HG03097 (cell line): Measurements from ENCODE around the gene KLHDC4.

Experiments
- ATAC-seq: cut with Tn5 transposase; IDR thresholded peaks from one replicate; pipeline ENCODE4 v1.9.1; 2021; ENCODE audit not compliant: unreplicated experiment, low FRiP score

Gene KLHDC4

GRCh38 chr16:87702325-87702811 lies 63.4 kb downstream of the KLHDC4 start:
- peak; percentile 46 for ATAC-seq

GRCh38 chr16:87701505-87701921 lies 64.3 kb downstream of the KLHDC4 start:
- no peak for ATAC-seq

GRCh38 chr16:87701078-87701460 lies 64.7 kb downstream of the KLHDC4 start:
- no peak for ATAC-seq

- ATAC-seq = no peak
These were observed 65.2 kb downstream of the KLHDC4 start for GRCh38 chr16:87700406-87701077.

- no peak for ATAC-seq
These were observed 67.0 kb downstream of the KLHDC4 start for GRCh38 chr16:87698676-87699199.

- no peak for ATAC-seq
These were observed 67.5 kb downstream of the KLHDC4 start for GRCh38 chr16:87698241-87698640.

- no peak for ATAC-seq
These were observed 68.0 kb downstream of the KLHDC4 start for GRCh38 chr16:87697792-87698191.

- ATAC-seq = no peak
These were observed 68.5 kb downstream of the KLHDC4 start for GRCh38 chr16:87697256-87697655.

- no peak for ATAC-seq
These were observed 69.1 kb downstream of the KLHDC4 start for GRCh38 chr16:87696726-87697125.

GRCh38 chr16:87695534-87695933 lies 70.3 kb downstream of the KLHDC4 start:
- no peak for ATAC-seq

GRCh38 chr16:87694441-87695125 lies 71.2 kb downstream of the KLHDC4 start:
- ATAC-seq = no peak

- no peak for ATAC-seq
These were observed 72.0 kb downstream of the KLHDC4 start for GRCh38 chr16:87693827-87694226.

- no peak for ATAC-seq
These were observed 73.0 kb downstream of the KLHDC4 start for GRCh38 chr16:87692756-87693155.

- no peak for ATAC-seq
These were observed 73.6 kb downstream of the KLHDC4 start for GRCh38 chr16:87692176-87692575.

- no peak for ATAC-seq
These were observed 74.1 kb downstream of the KLHDC4 start for GRCh38 chr16:87691686-87692079.

- no peak for ATAC-seq
These were observed 74.7 kb downstream of the KLHDC4 start for GRCh38 chr16:87690911-87691685.

GRCh38 chr16:87689956-87690465 lies 75.8 kb downstream of the KLHDC4 start:
- no peak for ATAC-seq

- ATAC-seq = no peak
These were observed 76.6 kb downstream of the KLHDC4 start for GRCh38 chr16:87688876-87689815.

- no peak for ATAC-seq
These were observed 77.7 kb downstream of the KLHDC4 start for GRCh38 chr16:87687998-87688529.
